Effector memory CD8-positive, alpha-beta T cell (primary cell): ENCODE data around the gene NRM.
"Not testable (repeated sequence)": the region's sequence is repeated elsewhere in the genome, so short reads cannot be mapped to it uniquely, and the experiment has no call there.

Experiments
- ATAC-seq: fragments of 150-1000 bp; cut with Tn5 transposase; replicated peaks from 2 replicates; pipeline ENCODE4 v1.10.0; 2021; ENCODE audit warnings: mild to moderate bottlenecking, moderate library complexity
- DNase-seq, 3 experiments: peaks; one replicate each; pipeline ENCODE4 v3.0.0; 2021
- H3K27ac Mint-ChIP-seq, 2 donors: one replicate each; pipeline ENCODE4 v1.8.0; 2022; ENCODE audit warnings: mild to moderate bottlenecking in 2 of 2, mixed read lengths in 2 of 2, moderate library complexity in 2 of 2
- H3K27me3 Mint-ChIP-seq, 2 donors: one replicate each; pipeline ENCODE4 v1.8.0; 2022; ENCODE audit warnings: mixed read lengths in 2 of 2
- H3K36me3 Mint-ChIP-seq: one replicate; pipeline ENCODE4 v1.8.0; 2022; ENCODE audit warnings: mild to moderate bottlenecking, moderate library complexity, mixed read lengths; ENCODE audit not compliant: insufficient read depth
- H3K4me1 Mint-ChIP-seq, 2 donors: one replicate each; pipeline ENCODE4 v1.8.0; 2022; ENCODE audit warnings: low read depth in 2 of 2, mixed read lengths in 2 of 2
- H3K4me3 Mint-ChIP-seq, 2 donors: one replicate each; pipeline ENCODE4 v1.8.0; 2022; ENCODE audit warnings: mild to moderate bottlenecking in 2 of 2, mixed read lengths in 2 of 2, moderate library complexity in 2 of 2
- H3K9me3 Mint-ChIP-seq, 2 donors: one replicate each; pipeline ENCODE4 v1.8.0; 2022; ENCODE audit warnings: mixed read lengths in 2 of 2

The NRM gene

DNA sequence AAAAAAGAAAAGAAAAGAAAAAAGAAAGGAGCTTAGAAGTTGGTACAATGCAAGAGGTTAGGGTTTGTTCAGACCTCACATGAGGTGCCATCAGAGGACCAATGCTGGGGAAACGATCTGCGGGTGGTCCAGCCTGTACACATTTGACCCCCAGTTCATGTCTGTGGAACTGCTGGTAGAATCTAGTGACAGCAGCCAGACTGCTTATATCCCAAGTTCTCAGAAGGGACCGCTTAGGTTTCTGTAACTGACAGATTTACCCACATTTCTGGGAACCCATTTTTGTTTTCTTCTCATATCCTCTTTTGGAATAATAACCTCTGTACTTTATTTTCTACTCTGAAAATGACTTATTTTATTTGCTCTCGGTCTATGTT is 9.0 kb downstream of the NRM start:
- Mint-ChIP-seq H3K4me3 (peak overlapping the region; percentile 87 to 97), H3K36me3 (peaks cover 73% of the 10 kb centered on the region), H3K4me1 (peaks cover 45 to 62% of the 10 kb centered on the region in 2 donors), H3K27me3 (no peaks in the 10 kb centered on the region), H3K9me3 (no peaks in the 10 kb centered on the region), H3K27ac (peak overlapping the region; percentile 96 to 98)
- no peak for DNase-seq
- ATAC-seq: no peak

DNA sequence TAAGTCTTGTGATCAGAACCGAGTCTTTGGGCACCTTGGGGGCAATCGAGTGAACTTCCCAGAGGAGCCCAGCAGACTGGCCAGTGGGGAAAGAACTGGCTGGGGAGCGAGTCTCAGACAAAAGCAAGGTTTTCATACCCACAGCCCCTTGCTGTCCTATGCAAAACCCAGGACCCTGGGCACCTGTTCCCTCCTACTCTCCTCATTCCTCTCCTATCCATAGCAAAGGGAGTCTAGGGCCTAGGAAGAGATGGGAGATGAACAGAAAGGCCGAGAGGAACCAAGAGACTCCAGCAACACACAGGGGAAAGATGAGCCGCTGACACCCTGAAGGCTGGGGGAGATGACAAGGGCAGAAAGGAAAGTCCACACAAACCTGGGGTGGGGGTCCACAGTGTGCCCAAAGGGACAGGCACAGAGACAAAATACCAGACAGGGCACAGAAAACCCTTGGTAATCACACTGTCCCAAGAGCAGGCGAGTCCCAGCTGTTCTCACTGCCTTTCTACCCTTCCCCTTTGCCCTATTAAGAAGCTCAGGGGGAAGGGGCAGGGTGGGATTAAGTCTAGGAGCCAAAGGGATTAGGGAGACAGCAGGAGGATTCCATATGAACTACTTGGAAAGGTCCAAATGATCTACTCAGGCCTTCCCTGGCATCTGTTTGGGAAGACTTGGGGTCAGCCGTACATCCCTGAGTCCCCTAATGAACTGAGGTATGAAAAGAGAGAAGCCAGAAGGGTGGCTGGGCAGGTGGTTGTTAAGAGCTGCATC is 10.8 kb downstream of the NRM start:
- Mint-ChIP-seq H3K4me1 (peaks cover 42 to 52% of the 10 kb centered on the region in 2 donors), H3K27me3 (no peaks in the 10 kb centered on the region)
- ATAC-seq: no peak

DNA sequence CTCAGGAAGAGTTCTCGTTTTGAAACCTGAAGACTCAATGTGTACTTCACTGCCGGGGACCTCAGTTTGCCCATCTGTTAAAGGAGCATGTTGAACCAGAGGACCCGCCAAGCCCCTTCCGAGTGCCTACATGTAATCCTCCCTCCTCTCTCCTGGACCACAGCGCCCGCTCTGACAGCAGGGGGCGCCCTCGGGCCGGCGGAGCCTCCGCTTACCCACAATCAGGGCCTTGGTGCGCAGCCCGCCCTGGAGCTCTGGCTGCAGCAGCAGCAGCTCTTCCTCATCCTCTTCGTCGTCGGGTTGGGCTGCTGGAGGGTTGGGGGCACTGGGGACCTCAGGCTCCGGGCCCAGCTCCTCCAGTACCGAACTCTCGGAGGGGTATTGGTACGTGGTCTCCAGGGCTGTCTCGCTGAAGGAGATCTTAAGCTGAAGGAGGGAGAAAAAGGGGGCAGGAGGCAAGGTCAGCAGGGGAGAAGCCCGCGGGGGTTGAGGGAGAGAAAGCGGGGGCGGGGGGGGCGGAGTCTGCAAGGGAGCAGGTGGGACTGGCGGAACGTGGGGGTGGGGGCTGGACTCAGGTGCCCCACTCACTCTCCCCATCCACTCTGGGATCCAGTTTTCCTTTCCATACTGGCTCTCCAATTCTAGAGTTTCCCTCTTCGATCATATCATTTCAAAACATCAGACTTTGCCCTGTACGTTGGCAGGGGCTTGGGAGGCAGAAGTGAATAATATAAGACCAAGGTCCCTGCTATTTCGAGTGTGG is 11.6 kb downstream of the NRM start:
- H3K4me1 Mint-ChIP-seq: peaks cover 40 to 47% of the 10 kb centered on the region in 2 donors
- no peaks in the 10 kb centered on the region for H3K9me3 Mint-ChIP-seq
- ATAC-seq (peak; percentile 50), DNase-seq (peak; percentile 91 to 94 (median 92))
- peaks cover 76% of the 10 kb centered on the region for H3K36me3 Mint-ChIP-seq
- peak overlapping the region; percentile 87 to 97 for H3K4me3 Mint-ChIP-seq
- peak overlapping the region; percentile 82 to 98 for H3K27ac Mint-ChIP-seq
- no peaks in the 10 kb centered on the region for H3K27me3 Mint-ChIP-seq

More for the DNA sequence above, 10.8 kb downstream of the NRM start:
- DNase-seq: no peak
- H3K4me3 Mint-ChIP-seq: peak overlapping the region; percentile 87 to 97
- peaks cover 80% of the 10 kb centered on the region for H3K36me3 Mint-ChIP-seq
- no peaks in the 10 kb centered on the region for H3K9me3 Mint-ChIP-seq
- H3K27ac Mint-ChIP-seq: peak overlapping the region; percentile 82 to 98

DNA sequence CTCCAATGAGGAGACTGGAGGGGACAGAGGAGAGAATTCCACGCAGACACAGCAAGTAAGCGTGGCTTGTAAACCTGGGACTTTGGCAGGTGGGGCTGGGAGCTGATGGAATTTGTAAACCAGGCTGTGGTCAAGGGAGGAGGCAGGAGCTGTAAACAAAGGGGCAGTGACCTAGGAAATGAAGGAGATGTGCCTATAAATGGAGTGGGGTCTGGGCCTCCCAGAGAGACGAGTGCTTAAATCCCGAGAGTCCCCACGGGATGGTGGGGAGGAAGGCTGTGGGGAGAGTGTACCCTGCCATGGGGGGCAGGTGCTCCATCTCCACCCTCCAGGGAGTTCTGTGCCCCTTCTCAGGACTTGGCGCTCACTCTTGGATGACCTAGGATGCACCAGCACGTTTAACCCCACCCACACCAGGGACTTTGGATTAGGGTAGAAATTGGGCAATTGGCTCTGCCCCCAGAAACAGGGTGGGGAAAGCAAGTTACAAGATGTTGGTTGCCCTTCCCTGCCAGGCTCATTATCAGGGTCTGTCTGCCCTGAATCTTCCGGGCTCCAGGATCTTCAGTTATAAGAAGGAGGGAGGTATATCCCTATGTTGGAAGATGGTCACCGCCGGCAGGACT is 14.0 kb downstream of the NRM start:
- Mint-ChIP-seq H3K4me3 (no peak overlapping the region), H3K36me3 (peaks cover 69% of the 10 kb centered on the region)

DNA sequence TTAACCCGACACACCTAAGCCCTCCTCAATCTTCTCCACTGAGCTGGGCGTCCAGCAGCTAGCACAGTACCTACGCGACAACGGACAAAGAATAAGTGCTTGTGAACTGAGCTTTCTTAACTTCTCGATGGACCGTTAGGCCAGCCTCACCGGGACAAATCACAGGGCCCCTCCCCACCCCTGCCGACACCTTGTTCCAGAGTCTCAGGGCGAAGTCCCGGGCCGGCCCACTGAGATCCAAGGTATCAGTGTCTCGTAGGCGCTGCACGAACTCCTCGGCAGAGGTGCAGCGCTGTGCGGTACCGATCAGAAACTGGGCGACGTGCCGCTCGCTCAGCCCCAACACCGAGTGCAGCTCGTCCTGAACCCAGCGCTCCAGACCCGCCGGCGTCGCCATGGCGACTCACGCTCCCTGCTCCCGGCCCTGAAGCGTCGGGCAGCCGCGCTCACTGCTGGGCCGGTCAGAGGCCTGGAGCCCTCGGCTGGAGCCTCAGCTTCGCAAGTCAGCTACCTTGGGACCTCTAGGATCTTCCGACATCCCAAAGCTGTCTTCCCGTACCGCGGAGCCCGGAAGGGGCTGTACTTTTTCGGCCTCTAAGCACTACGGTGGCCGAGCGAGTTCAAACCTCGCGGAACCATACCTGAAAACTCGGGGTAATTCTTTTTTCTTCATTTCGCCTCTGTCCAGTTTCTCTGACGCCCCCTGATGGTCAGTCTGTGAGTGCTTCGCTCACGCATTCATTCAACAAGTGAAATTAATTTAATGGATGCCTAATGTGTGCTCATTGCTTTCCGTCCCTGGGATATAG is 18.1 kb downstream of the NRM start, which contains the start of gene DHX16:
DHX16 (minus strand) TSS at position 562 of the 809 bp plus-strand sequence; CDS start at position 397, 165 bp downstream.
- ATAC-seq: peak; percentile 79
- DNase-seq: peak; percentile 83 to 88 (median 86)
- Mint-ChIP-seq H3K4me1 (peaks cover 28 to 30% of the 10 kb centered on the region in 2 donors), H3K36me3 (peaks cover 44% of the 10 kb centered on the region), H3K4me3 (peak within 1 kb of the TSS; percentile 87 to 93), H3K27ac (peak within 1 kb of the TSS; percentile 92 to 93), H3K27me3 (no peaks in the 10 kb centered on the region), H3K9me3 (no peaks in the 10 kb centered on the region)

More for the DNA sequence above, 14.0 kb downstream of the NRM start:
- H3K4me1 Mint-ChIP-seq: peaks cover 40 to 44% of the 10 kb centered on the region in 2 donors
- H3K27ac Mint-ChIP-seq: peak overlapping the region; percentile 66 to 81
- no peaks in the 10 kb centered on the region for H3K27me3 Mint-ChIP-seq
- ATAC-seq (no peak), DNase-seq (no peak)
- no peaks in the 10 kb centered on the region for H3K9me3 Mint-ChIP-seq

DNA sequence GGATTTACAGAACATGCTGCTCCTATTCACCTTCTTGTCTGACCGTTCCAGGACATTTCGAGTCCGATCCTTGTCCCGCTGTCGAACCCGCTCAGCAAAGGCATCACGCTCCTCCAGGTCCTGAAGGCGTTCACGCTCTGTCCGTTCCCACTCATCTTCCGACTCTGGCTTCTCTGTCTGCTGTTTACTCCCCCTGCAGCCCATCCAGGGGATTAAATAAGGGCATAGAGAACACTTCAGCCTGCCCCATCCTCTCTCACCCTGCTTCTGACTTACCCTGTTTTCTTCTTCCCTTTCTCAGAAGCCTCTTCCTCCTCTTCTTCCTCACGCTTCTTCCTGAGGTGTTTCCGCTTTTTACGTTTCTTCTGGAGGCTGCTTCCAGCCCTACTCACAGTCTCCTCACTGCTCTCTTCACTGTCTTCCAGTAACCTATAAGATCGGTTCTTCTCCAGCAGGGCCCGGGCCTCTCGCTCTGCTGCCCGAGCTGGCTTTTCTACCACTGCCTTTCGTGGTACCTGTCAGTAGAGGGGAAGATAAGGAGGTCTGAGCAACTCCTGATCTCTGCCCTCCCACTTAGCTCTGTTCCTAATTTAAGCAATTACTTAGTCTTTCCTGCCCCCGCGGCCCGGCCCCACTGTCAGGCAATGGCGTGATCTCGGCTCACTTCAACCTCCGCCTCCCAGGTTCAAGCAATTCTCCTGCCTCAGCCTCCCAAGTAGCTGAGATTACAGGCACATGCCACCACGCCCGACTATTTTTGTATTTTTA is 19.8 kb downstream of the NRM start:
- DNase-seq: no peak
- Mint-ChIP-seq H3K9me3 (no peaks in the 10 kb centered on the region), H3K4me3 (peak overlapping the region; percentile 87 to 93), H3K36me3 (peaks cover 42% of the 10 kb centered on the region), H3K4me1 (peaks cover 23 to 26% of the 10 kb centered on the region in 2 donors), H3K27me3 (no peaks in the 10 kb centered on the region), H3K27ac (peak overlapping the region; percentile 32 to 80)
- no peak for ATAC-seq

DNA sequence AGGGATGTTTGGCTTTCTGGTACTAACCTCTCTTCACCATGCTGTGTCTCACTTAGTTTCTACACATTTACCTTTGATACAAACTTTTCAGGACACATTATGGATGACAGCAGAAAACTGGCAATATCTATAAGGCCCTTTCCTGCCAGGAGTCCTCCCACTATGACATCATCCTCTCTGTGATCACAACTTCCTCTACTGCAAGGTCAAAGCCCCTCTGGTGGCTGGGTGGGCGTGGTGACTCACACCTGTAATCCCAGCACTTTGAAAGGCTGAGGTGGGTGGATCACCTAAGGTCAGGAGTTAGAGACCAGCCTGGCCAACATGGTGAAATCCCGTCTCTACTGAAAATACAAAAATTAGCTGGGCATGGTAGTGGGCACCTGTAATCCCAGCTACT is 24.5 kb downstream of the NRM start:
- Mint-ChIP-seq H3K36me3 (peaks cover 68% of the 10 kb centered on the region), H3K4me1 (peaks cover 10 to 11% of the 10 kb centered on the region in 2 donors), H3K27ac (peak overlapping the region in 1 of 2 donors; percentile 60)
- not testable (repeated sequence) for H3K9me3 Mint-ChIP-seq, H3K27me3 Mint-ChIP-seq, H3K4me3 Mint-ChIP-seq, DNase-seq, ATAC-seq

DNA sequence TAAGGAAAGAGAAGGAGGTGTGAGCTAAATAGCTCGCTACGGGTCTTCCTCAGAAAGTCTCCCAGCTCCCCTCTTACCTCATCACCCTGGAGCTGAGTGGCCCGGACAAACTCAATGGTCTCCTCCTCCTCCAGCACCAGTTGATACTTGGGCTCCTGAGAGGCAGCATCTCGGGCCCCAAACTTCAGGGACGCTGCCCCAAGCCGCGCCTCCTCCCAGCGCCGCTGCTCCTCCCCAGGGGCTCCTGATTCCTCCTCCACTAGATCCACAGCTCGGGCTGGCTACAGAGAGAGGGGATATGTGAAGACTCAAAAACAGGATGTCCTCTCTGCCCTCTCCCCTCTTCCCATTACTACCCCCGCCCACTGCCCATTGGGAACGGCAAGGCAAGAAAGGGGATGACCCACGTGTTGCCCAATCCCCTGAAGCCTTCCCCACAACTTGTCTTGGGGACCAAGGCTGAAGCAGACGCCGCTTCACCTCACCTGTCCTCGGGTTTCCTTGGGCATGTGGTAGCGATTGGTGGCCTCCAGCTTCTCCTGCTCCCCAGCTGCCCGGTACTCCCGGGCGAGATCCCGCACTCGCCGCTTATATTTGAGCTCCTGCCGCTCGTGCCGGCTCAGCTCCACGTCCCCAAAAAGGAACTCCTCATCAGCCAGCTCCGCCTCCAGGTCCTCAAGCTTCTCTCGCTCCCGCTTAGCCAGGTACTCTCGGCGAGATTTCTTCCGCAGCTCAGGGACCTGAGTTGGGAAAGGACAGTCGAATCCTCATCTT is 25.6 kb downstream of the NRM start:
- peaks cover 76% of the 10 kb centered on the region for H3K36me3 Mint-ChIP-seq
- DNase-seq (no peak), ATAC-seq (no peak)
- no peaks in the 10 kb centered on the region for H3K9me3 Mint-ChIP-seq
- H3K27ac Mint-ChIP-seq: peak overlapping the region in 1 of 2 donors; percentile 15
- H3K27me3 Mint-ChIP-seq: no peaks in the 10 kb centered on the region
- H3K4me1 Mint-ChIP-seq: peaks cover under 1 to 4% of the 10 kb centered on the region in 2 donors
- H3K4me3 Mint-ChIP-seq: no peak overlapping the region

DNA sequence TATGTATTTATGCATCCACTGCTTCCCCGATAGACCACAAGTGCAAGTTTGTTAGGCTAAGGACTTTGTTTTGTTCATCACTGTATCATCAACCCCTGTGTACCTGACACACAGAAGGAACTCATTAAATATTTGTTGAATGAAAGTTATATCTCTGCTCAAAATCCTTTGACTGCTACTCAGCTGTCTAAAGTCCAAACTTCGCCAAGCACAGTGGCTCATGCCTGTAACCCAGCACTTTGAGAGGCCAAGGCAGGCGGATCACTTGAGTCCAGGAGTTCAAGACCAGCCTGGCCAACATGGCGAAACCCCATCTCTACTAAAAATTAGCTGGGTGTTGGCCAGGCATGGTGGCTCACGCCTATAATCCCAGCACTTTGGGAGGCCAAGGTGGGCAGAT is 32.9 kb downstream of the NRM start:
- H3K27ac Mint-ChIP-seq: peak overlapping the region in 1 of 2 donors; percentile 23
- not testable (repeated sequence) for H3K4me3 Mint-ChIP-seq, H3K4me1 Mint-ChIP-seq, H3K27me3 Mint-ChIP-seq, ATAC-seq, DNase-seq, H3K9me3 Mint-ChIP-seq
- peaks cover 78% of the 10 kb centered on the region for H3K36me3 Mint-ChIP-seq

DNA sequence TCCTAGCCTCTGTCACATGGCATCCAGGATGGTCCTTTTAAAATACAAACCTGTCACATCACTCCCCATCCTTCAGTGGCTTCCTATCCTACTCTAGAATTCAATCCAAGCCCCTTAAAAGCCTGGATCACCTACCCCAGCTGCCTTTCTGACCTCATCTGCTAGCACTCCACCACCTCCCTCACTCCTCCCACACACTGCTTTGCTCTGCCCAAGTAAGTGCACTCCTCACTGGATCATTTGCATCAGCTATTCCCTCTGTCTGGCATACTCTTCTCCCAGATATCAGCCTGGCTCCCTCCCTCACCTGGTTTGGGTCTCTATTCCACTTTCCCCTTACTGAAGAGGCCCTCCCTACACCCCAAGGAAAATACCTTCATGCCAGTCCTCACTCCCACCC is 33.3 kb downstream of the NRM start:
- no peak for ATAC-seq
- Mint-ChIP-seq H3K9me3 (no peaks in the 10 kb centered on the region), H3K4me1 (no peaks in the 10 kb centered on the region), H3K27me3 (no peaks in the 10 kb centered on the region), H3K27ac (peak overlapping the region; percentile 23 to 35), H3K36me3 (peaks cover 77% of the 10 kb centered on the region), H3K4me3 (no peak overlapping the region)
- DNase-seq: no peak

DNA sequence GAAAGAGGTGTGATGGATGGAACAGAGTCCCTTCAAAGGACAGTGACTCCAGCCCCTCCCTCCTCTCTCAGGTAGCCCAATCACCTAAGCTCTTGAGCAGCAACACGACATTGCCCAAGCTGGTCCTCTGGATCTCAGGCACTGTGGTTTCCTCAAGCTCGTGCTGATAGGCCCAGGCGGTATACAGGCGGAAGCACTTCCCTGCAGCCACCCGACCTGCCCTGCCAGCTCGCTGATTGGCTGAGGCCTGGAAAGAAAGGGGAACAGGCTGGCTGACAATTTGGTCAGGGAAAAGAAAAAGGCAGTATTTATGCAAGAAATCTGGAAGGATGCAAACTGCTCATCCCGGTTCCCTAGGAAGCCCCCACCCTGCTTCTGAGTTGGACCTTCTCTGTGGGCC is 34.3 kb downstream of the NRM start:
- no peak for ATAC-seq
- Mint-ChIP-seq H3K27ac (peak overlapping the region in 1 of 2 donors; percentile 35), H3K36me3 (peaks cover 80% of the 10 kb centered on the region), H3K4me1 (no peaks in the 10 kb centered on the region), H3K27me3 (no peaks in the 10 kb centered on the region), H3K9me3 (no peaks in the 10 kb centered on the region), H3K4me3 (no peak overlapping the region)
- no peak for DNase-seq

DNA sequence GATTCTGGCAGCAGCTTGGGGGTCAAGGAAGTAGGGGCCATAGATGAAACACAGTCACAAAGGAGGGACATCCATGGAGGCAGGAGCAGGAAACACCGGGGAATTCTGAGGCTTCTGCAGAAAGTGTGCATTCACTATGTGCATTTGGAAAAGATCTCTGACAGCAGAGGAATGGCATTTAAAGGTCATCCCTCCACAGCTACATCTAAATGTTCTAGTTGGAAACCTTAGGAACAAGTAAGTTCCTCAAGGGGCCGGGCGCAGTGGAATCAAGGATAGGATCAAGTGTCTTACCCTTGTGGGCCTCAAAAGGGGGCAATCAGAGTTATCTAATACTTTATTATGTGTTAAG is 35.1 kb downstream of the NRM start:
- Mint-ChIP-seq H3K9me3 (no peaks in the 10 kb centered on the region), H3K27me3 (no peaks in the 10 kb centered on the region), H3K4me3 (no peak overlapping the region), H3K27ac (peak overlapping the region in 1 of 2 donors; percentile 1), H3K36me3 (peaks cover 82% of the 10 kb centered on the region), H3K4me1 (no peaks in the 10 kb centered on the region)
- DNase-seq (no peak), ATAC-seq (no peak)
